ENCODE data around the gene A2ML1. TPM values are rescaled to one million over a fixed set of nuclear protein-coding genes. Genes with fewer than 3 reads are reported as not detected.

The A2ML1 gene
- total RNA-seq, 1 donor from 2014 or later, result not detected

- Mint-ChIP-seq H3K4me3 (ENCODE audit: unreplicated experiment) (no peak overlapping the region), H3K36me3 (ENCODE audit: low read depth, unreplicated experiment) (no peaks in the 10 kb centered on the region), H3K9me3 (ENCODE audit: unreplicated experiment) (no peaks in the 10 kb centered on the region), H3K27ac (ENCODE audit: unreplicated experiment) (peak overlapping the region; percentile 35), H3K4me1 (ENCODE audit: low read depth, unreplicated experiment) (peaks cover 11% of the 10 kb centered on the region), H3K27me3 (ENCODE audit: low read depth, unreplicated experiment) (no peaks in the 10 kb centered on the region)
- Histone ChIP-seq H4K20me1 (ENCODE audit: insufficient read depth, low read length) (no peaks in the 10 kb centered on the region), H3K79me2 (ENCODE audit: insufficient read depth, low read length) (no peaks in the 10 kb centered on the region), H3K27me3 (ENCODE audit: insufficient read depth, low read length) (no peaks in the 10 kb centered on the region), H3K9ac (ENCODE audit: low read length) (no peak overlapping the region), H3K27ac (ENCODE audit: low read depth, low read length) (no peak overlapping the region), H3K4me3 (ENCODE audit: insufficient read depth, low read depth, low read length) (no peak overlapping the region), H3K4me1 (ENCODE audit: insufficient read depth, low read length) (no peaks in the 10 kb centered on the region), H3K4me2 (ENCODE audit: low read length) (no peak overlapping the region), H3K9me3 (ENCODE audit: insufficient read depth, low read depth, low read length) (no peaks in the 10 kb centered on the region), H2AFZ (ENCODE audit: low read depth, low read length) (no peak overlapping the region), H3K36me3 (ENCODE audit: insufficient read depth, low read length) (no peaks in the 10 kb centered on the region)
- no peak for FAIRE-seq
- DNase-seq (ENCODE audit: low read depth), result no peak
- no peak for TF ChIP-seq EZH2 (IDR thresholded peaks at IDR 0.05; ENCODE audit: insufficient read depth, low read length)
Measured at GRCh38 chr12:8906266-8907180, 84.1 kb downstream of the A2ML1 start.

- H3K27me3 Mint-ChIP-seq (ENCODE audit: low read depth, unreplicated experiment), result no peaks in the 10 kb centered on the region
- Histone ChIP-seq H3K79me2 (ENCODE audit: insufficient read depth, low read length) (no peaks in the 10 kb centered on the region), H3K27ac (ENCODE audit: low read depth, low read length) (no peak overlapping the region), H3K9ac (ENCODE audit: low read length) (no peak overlapping the region), H3K9me3 (ENCODE audit: insufficient read depth, low read depth, low read length) (no peaks in the 10 kb centered on the region), H4K20me1 (ENCODE audit: insufficient read depth, low read length) (no peaks in the 10 kb centered on the region), H2AFZ (ENCODE audit: low read depth, low read length) (no peak overlapping the region), H3K36me3 (ENCODE audit: insufficient read depth, low read length) (no peaks in the 10 kb centered on the region), H3K4me1 (ENCODE audit: insufficient read depth, low read length) (no peaks in the 10 kb centered on the region), H3K4me2 (ENCODE audit: low read length) (no peak overlapping the region), H3K4me3 (ENCODE audit: insufficient read depth, low read depth, low read length) (no peak overlapping the region), H3K27me3 (ENCODE audit: insufficient read depth, low read length) (no peaks in the 10 kb centered on the region)
- no peaks in the 10 kb centered on the region for H3K36me3 Mint-ChIP-seq (ENCODE audit: low read depth, unreplicated experiment)
- no peak overlapping the region for H3K4me3 Mint-ChIP-seq (ENCODE audit: unreplicated experiment)
- no peaks in the 10 kb centered on the region for H3K9me3 Mint-ChIP-seq (ENCODE audit: unreplicated experiment)
- no peak overlapping the region for H3K27ac Mint-ChIP-seq (ENCODE audit: unreplicated experiment)
- H3K4me1 Mint-ChIP-seq (ENCODE audit: low read depth, unreplicated experiment), result peaks cover 17% of the 10 kb centered on the region
- TF ChIP-seq EZH2 (IDR thresholded peaks at IDR 0.05; ENCODE audit: insufficient read depth, low read length) (no peak), CTCF (IDR thresholded peaks at IDR 0.05; ENCODE audit: insufficient read depth, low read depth, low read length) (no peak)
- no peak for DNase-seq (ENCODE audit: low read depth)
- FAIRE-seq, result no peak
Measured at GRCh38 chr12:8907513-8907912, 85.1 kb downstream of the A2ML1 start.

- TF ChIP-seq EZH2 (IDR thresholded peaks at IDR 0.05; ENCODE audit: insufficient read depth, low read length) (no peak), CTCF (IDR thresholded peaks at IDR 0.05; ENCODE audit: insufficient read depth, low read depth, low read length) (no peak)
- Mint-ChIP-seq H3K9me3 (ENCODE audit: unreplicated experiment) (no peaks in the 10 kb centered on the region), H3K36me3 (ENCODE audit: low read depth, unreplicated experiment) (peaks cover 2% of the 10 kb centered on the region), H3K27ac (ENCODE audit: unreplicated experiment) (no peak overlapping the region), H3K4me3 (ENCODE audit: unreplicated experiment) (no peak overlapping the region), H3K27me3 (ENCODE audit: low read depth, unreplicated experiment) (no peaks in the 10 kb centered on the region), H3K4me1 (ENCODE audit: low read depth, unreplicated experiment) (peaks cover 23% of the 10 kb centered on the region)
- Histone ChIP-seq H2AFZ (ENCODE audit: low read depth, low read length) (no peak overlapping the region), H3K4me3 (ENCODE audit: insufficient read depth, low read depth, low read length) (no peak overlapping the region), H3K4me1 (ENCODE audit: insufficient read depth, low read length) (peaks cover 8% of the 10 kb centered on the region), H4K20me1 (ENCODE audit: insufficient read depth, low read length) (no peaks in the 10 kb centered on the region), H3K36me3 (ENCODE audit: insufficient read depth, low read length) (no peaks in the 10 kb centered on the region), H3K27ac (ENCODE audit: low read depth, low read length) (no peak overlapping the region), H3K9ac (ENCODE audit: low read length) (no peak overlapping the region), H3K79me2 (ENCODE audit: insufficient read depth, low read length) (peaks cover under 1% of the 10 kb centered on the region), H3K27me3 (ENCODE audit: insufficient read depth, low read length) (no peaks in the 10 kb centered on the region), H3K4me2 (ENCODE audit: low read length) (no peak overlapping the region), H3K9me3 (ENCODE audit: insufficient read depth, low read depth, low read length) (no peaks in the 10 kb centered on the region)
- FAIRE-seq (no peak), DNase-seq (ENCODE audit: low read depth) (no peak)
Measured at GRCh38 chr12:8909752-8910151, 87.3 kb downstream of the A2ML1 start.

Data from astrocyte (in vitro differentiated cells and primary cell).